22Rv1 (cell line): ENCODE results near the gene SLC4A7.
"Not testable (repeated sequence)": the region's sequence is repeated elsewhere in the genome, so short reads cannot be mapped to it uniquely, and the experiment has no call there.

Source experiments
- CTCF ChIP-seq: fragments of 450-650 bp; IDR thresholded peaks from 2 replicates; pipeline ENCODE4 v1.5.1; 2017; ENCODE audit warnings: mild to moderate bottlenecking
- ZFX ChIP-seq: fragments of 450-650 bp; IDR thresholded peaks from 2 replicates; pipeline ENCODE4 v1.6.1; 2017; ENCODE audit warnings: antibody characterized with exemption, borderline replicate concordance

- TF ChIP-seq CTCF, ZFX: not testable (repeated sequence)
Observed at GRCh38 chr3:27442995-27443394, 41.2 kb downstream of the SLC4A7 start.
